Right forelimb (tissue), 1 donor: ENCODE data around the gene TTC6.
A peak's percentile ranks its signal among the peaks of the same experiment; 100 is the strongest.

ENCODE experiments used
- DNase-seq: peaks from one replicate; pipeline ENCODE4 v3.0.0-alpha.2; 2018

The TTC6 gene

GRCh38 chr14:37585971-37586796, 9.2 kb upstream of the TTC6 start:
- no peak for DNase-seq

- DNase-seq = no peak
These were observed 8.7 kb upstream of the TTC6 start for GRCh38 chr14:37586797-37587130.

GRCh38 chr14:37587131-37587803, 8.2 kb upstream of the TTC6 start:
- no peak for DNase-seq

- no peak for DNase-seq
These were observed 7.4 kb upstream of the TTC6 start for GRCh38 chr14:37587881-37588666.

GRCh38 chr14:37588667-37588955, 6.8 kb upstream of the TTC6 start:
- DNase-seq = no peak

- DNase-seq = no peak
These were observed 6.3 kb upstream of the TTC6 start for GRCh38 chr14:37588956-37589714.

- no peak for DNase-seq
These were observed 5.6 kb upstream of the TTC6 start for GRCh38 chr14:37589715-37590427.

GRCh38 chr14:37590428-37591139, 4.8 kb upstream of the TTC6 start:
- DNase-seq = no peak

- no peak for DNase-seq
These were observed 4.0 kb upstream of the TTC6 start for GRCh38 chr14:37591311-37591940.

GRCh38 chr14:37591941-37592481, 3.4 kb upstream of the TTC6 start:
- no peak for DNase-seq

- no peak for DNase-seq
These were observed 2.7 kb upstream of the TTC6 start for GRCh38 chr14:37592482-37593408.

- DNase-seq = no peak
These were observed 1.8 kb upstream of the TTC6 start for GRCh38 chr14:37593511-37594237.

- DNase-seq = peak; percentile 77
These were observed 1.0 kb upstream of the TTC6 start for GRCh38 chr14:37594238-37594970.

- DNase-seq = no peak
These were observed 586 bp downstream of the TTC6 start for GRCh38 chr14:37595809-37596621.

- DNase-seq = no peak
These were observed 1.5 kb downstream of the TTC6 start for GRCh38 chr14:37596790-37597472.

- DNase-seq = no peak
These were observed 2.1 kb downstream of the TTC6 start for GRCh38 chr14:37597538-37597913.
